Activated CD8-positive, alpha-beta memory T cell treated with anti-CD3 and anti-CD28 coated beads, Interleukin-2, amount 10 ng/mL, durations not matched to agents 7 days and 5 days (primary cell): ENCODE measurements around the gene TARM1. TPM values are rescaled to one million over a fixed set of nuclear protein-coding genes. Genes with fewer than 3 reads are reported as not detected.
"Not testable (repeated sequence)": the region's sequence is repeated elsewhere in the genome, so short reads cannot be mapped to it uniquely, and the experiment has no call there.

Experiments
- ATAC-seq: fragments of 150-1000 bp; cut with Tn5 transposase; one replicate; pipeline ENCODE4 v1.10.0; 2021; ENCODE audit warnings: moderate library complexity
- CTCF ChIA-PET: fragments of 350-600 bp; sonication (Branson Sonifier 250); formaldehyde crosslinking; loops from one replicate; lab custom pipeline; 2021; ENCODE audit warnings: antibody characterized with exemption; lab: Charles Lee
- DNase-seq: peaks from one replicate; pipeline ENCODE4 v3.0.0-alpha.2; 2020
- H3K27ac Mint-ChIP-seq: one replicate; pipeline ENCODE4 v1.8.0; 2021; ENCODE audit warnings: mild to moderate bottlenecking, mixed read lengths
- H3K27me3 Mint-ChIP-seq: one replicate; pipeline ENCODE4 v1.8.0; 2021; ENCODE audit warnings: mixed read lengths
- H3K36me3 Mint-ChIP-seq: one replicate; pipeline ENCODE4 v1.8.0; 2021; ENCODE audit warnings: mild to moderate bottlenecking, mixed read lengths
- H3K4me1 Mint-ChIP-seq: one replicate; pipeline ENCODE4 v1.8.0; 2021; ENCODE audit warnings: mixed read lengths
- H3K4me3 Mint-ChIP-seq: one replicate; pipeline ENCODE4 v1.8.0; 2021; ENCODE audit warnings: mild to moderate bottlenecking, moderate library complexity, mixed read lengths
- H3K9me3 Mint-ChIP-seq: one replicate; pipeline ENCODE4 v1.8.0; 2022; ENCODE audit warnings: low read depth, mixed read lengths
- total RNA-seq, 2 experiments: library from RNA; stranded (reverse); gene quantifications; one replicate each; pipeline ENCODE4 v1.2.3, GENCODE V29; 2021

TARM1 gene
- total RNA-seq, 2 experiments from 2014 or later = not detected

GRCh38 chr19:54108496-54108895 lies 27.3 kb upstream of the TARM1 start:
- Mint-ChIP-seq H3K27ac (no peak overlapping the region), H3K4me1 (peaks cover 14% of the 10 kb centered on the region), H3K27me3 (no peaks in the 10 kb centered on the region), H3K9me3 (no peaks in the 10 kb centered on the region), H3K36me3 (peaks cover 42% of the 10 kb centered on the region), H3K4me3 (no peak overlapping the region)
- no peak for DNase-seq
- no peak for ATAC-seq
- CTCF ChIA-PET = no interaction called here

- Mint-ChIP-seq H3K4me3 (no peak overlapping the region), H3K4me1 (peaks cover 15% of the 10 kb centered on the region), H3K9me3 (no peaks in the 10 kb centered on the region), H3K27me3 (no peaks in the 10 kb centered on the region), H3K36me3 (peaks cover 38% of the 10 kb centered on the region), H3K27ac (no peak overlapping the region)
- no peak for ATAC-seq
- no peak for DNase-seq
- CTCF ChIA-PET = no interaction called here
Observed at GRCh38 chr19:54107876-54108490, 26.8 kb upstream of the TARM1 start.

- H3K27me3 Mint-ChIP-seq = no peaks in the 10 kb centered on the region
- no peak for ATAC-seq
- DNase-seq = no peak
- CTCF ChIA-PET = no interaction called here
- H3K9me3 Mint-ChIP-seq = no peaks in the 10 kb centered on the region
- no peak overlapping the region for H3K4me3 Mint-ChIP-seq
- no peak overlapping the region for H3K27ac Mint-ChIP-seq
- H3K36me3 Mint-ChIP-seq = peaks cover 38% of the 10 kb centered on the region
- peaks cover 22% of the 10 kb centered on the region for H3K4me1 Mint-ChIP-seq
Observed at GRCh38 chr19:54106716-54107115, 25.6 kb upstream of the TARM1 start.

GRCh38 chr19:54105796-54106195 lies 24.6 kb upstream of the TARM1 start:
- Mint-ChIP-seq H3K27me3 (no peaks in the 10 kb centered on the region), H3K27ac (no peak overlapping the region), H3K4me1 (peaks cover 21% of the 10 kb centered on the region), H3K9me3 (no peaks in the 10 kb centered on the region), H3K36me3 (peaks cover 35% of the 10 kb centered on the region), H3K4me3 (no peak overlapping the region)
- CTCF ChIA-PET = no interaction called here
- DNase-seq (no peak), ATAC-seq (no peak)

- ATAC-seq (no peak), DNase-seq (no peak)
- Mint-ChIP-seq H3K4me3 (no peak overlapping the region), H3K27ac (no peak overlapping the region), H3K27me3 (no peaks in the 10 kb centered on the region), H3K36me3 (peaks cover 31% of the 10 kb centered on the region), H3K9me3 (no peaks in the 10 kb centered on the region), H3K4me1 (peaks cover 19% of the 10 kb centered on the region)
- CTCF ChIA-PET = interaction anchor here (1.6 kb wide), 1 partner anchor 10 kb away, joined by 4 read pairs; the partner anchor contains the start of genes PRPF31 and TFPT
Observed at GRCh38 chr19:54104998-54105715, 24.0 kb upstream of the TARM1 start.

GRCh38 chr19:54102421-54103169 lies 21.4 kb upstream of the TARM1 start, which contains the start of gene NDUFA3:
Gene NDUFA3, plus strand, starts transcription at chr19:54102855. Its CDS starts 24 bp downstream, at chr19:54102879.
- ATAC-seq = peak; percentile 99
- H3K36me3 Mint-ChIP-seq = peaks cover 19% of the 10 kb centered on the region
- no peaks in the 10 kb centered on the region for H3K9me3 Mint-ChIP-seq
- no peaks in the 10 kb centered on the region for H3K27me3 Mint-ChIP-seq
- H3K4me3 Mint-ChIP-seq = peak within 1 kb of the TSS; percentile 99
- peak within 1 kb of the TSS; percentile 96 for H3K27ac Mint-ChIP-seq
- CTCF ChIA-PET = interaction anchor here (1.2 to 2.1 kb wide), 2 partner anchors 12 to 34 kb away, joined by 3 to 9 read pairs; partner anchors contain the start of genes CNOT3, PRPF31 and TFPT
- DNase-seq = peak; percentile 99
- peaks cover 18% of the 10 kb centered on the region for H3K4me1 Mint-ChIP-seq

- H3K9me3 Mint-ChIP-seq = no peaks in the 10 kb centered on the region
- peaks cover 4% of the 10 kb centered on the region for H3K36me3 Mint-ChIP-seq
- no peak within 1 kb of the TSS for H3K27ac Mint-ChIP-seq
- H3K4me1 Mint-ChIP-seq = peaks cover 25% of the 10 kb centered on the region
- H3K4me3 Mint-ChIP-seq = peak within 1 kb of the TSS; percentile 39
- CTCF ChIA-PET = no interaction called here
- peaks cover 4% of the 10 kb centered on the region for H3K27me3 Mint-ChIP-seq
- DNase-seq = no peak
- no peak for ATAC-seq
Observed at GRCh38 chr19:54100561-54100960, 19.4 kb upstream of the TARM1 start, which contains the start of gene OSCAR. Gene OSCAR, minus strand, starts transcription at chr19:54100803. Its CDS starts 11 bp downstream, at chr19:54100792.

GRCh38 chr19:54099903-54100255 lies 18.7 kb upstream of the TARM1 start:
- H3K27ac Mint-ChIP-seq, CTCF ChIA-PET, H3K4me3 Mint-ChIP-seq, H3K27me3 Mint-ChIP-seq, H3K9me3 Mint-ChIP-seq, DNase-seq, H3K36me3 Mint-ChIP-seq, ATAC-seq: not testable (repeated sequence)
- H3K4me1 Mint-ChIP-seq = peaks cover 25% of the 10 kb centered on the region

GRCh38 chr19:54099190-54099902 lies 18.2 kb upstream of the TARM1 start:
- CTCF ChIA-PET = interaction anchor here (0.8 kb wide), 1 partner anchor 38 kb away, joined by 3 read pairs; no protein-coding TSS in a partner anchor
- H3K9me3 Mint-ChIP-seq = no peaks in the 10 kb centered on the region
- no peak for ATAC-seq
- no peak overlapping the region for H3K4me3 Mint-ChIP-seq
- no peak overlapping the region for H3K27ac Mint-ChIP-seq
- peaks cover 28% of the 10 kb centered on the region for H3K4me1 Mint-ChIP-seq
- H3K36me3 Mint-ChIP-seq = no peaks in the 10 kb centered on the region
- peaks cover 10% of the 10 kb centered on the region for H3K27me3 Mint-ChIP-seq
- DNase-seq = no peak

- CTCF ChIA-PET = interaction anchor here (0.9 to 1.2 kb wide), 3 partner anchors 227 to 304 kb away, joined by 3 to 7 read pairs (median 3); no protein-coding TSS in a partner anchor
- DNase-seq (no peak), ATAC-seq (peak; percentile 61)
Observed at GRCh38 chr19:54096617-54097106, 15.5 kb upstream of the TARM1 start.

GRCh38 chr19:54095859-54096616 lies 14.9 kb upstream of the TARM1 start:
- CTCF ChIA-PET = interaction anchor here (0.5 to 1.5 kb wide), 6 partner anchors 20 to 306 kb away, joined by 3 to 5 read pairs (median 3); partner anchors contain the start of genes CNOT3, PRPF31 and TFPT
- ATAC-seq (peak; percentile 83), DNase-seq (peak; percentile 66)
- H3K36me3 Mint-ChIP-seq, H3K9me3 Mint-ChIP-seq: not testable (repeated sequence)
- peak overlapping the region; percentile 64 for H3K4me3 Mint-ChIP-seq
- peaks cover 16% of the 10 kb centered on the region for H3K4me1 Mint-ChIP-seq
- peak overlapping the region; percentile 53 for H3K27ac Mint-ChIP-seq
- peaks cover 15% of the 10 kb centered on the region for H3K27me3 Mint-ChIP-seq

More at GRCh38 chr19:54096617-54097106, 15.5 kb upstream of the TARM1 start:
- Mint-ChIP-seq H3K9me3 (peaks cover 5% of the 10 kb centered on the region), H3K4me3 (peak overlapping the region; percentile 44), H3K4me1 (peaks cover 17% of the 10 kb centered on the region), H3K36me3 (no peaks in the 10 kb centered on the region), H3K27ac (peak overlapping the region; percentile 53), H3K27me3 (peaks cover 15% of the 10 kb centered on the region)
